Loucy (cell line): Measurements from ENCODE around the gene RANBP3.

Experiments
- H2AFZ ChIP-seq: fragments of 200-600 bp; sonication (generic); 2 replicates; pipeline ENCODE4 v1.6.0; 2016; ENCODE audit warnings: antibody characterized with exemption, mild to moderate bottlenecking, low read length, moderate library complexity
- H3F3A ChIP-seq: fragments of 200-600 bp; 2 replicates; pipeline ENCODE4 v1.6.0; 2016; ENCODE audit warnings: antibody characterized with exemption, low read depth, mild to moderate bottlenecking
- H3K27me3 ChIP-seq: fragments of 200-600 bp; sonication (generic); 2 replicates; pipeline ENCODE4 v1.6.1; 2014; ENCODE audit warnings: low read length, mild to moderate bottlenecking; ENCODE audit not compliant: insufficient read depth, poor library complexity, severe bottlenecking
- H3K36me3 ChIP-seq: fragments of 200-600 bp; sonication (generic); 2 replicates; pipeline ENCODE4 v1.6.1; 2016; ENCODE audit warnings: low read length; ENCODE audit not compliant: insufficient read depth
- H3K4me1 ChIP-seq: fragments of 200-600 bp; sonication (generic); 2 replicates; pipeline ENCODE4 v1.5.1; 2014; ENCODE audit warnings: low read length, mild to moderate bottlenecking; ENCODE audit not compliant: insufficient read depth, poor library complexity, severe bottlenecking
- H3K4me2 ChIP-seq: fragments of 200-600 bp; sonication (generic); 2 replicates; pipeline ENCODE4 v1.6.0; 2014; ENCODE audit warnings: antibody characterized with exemption, low read length, low read depth, mild to moderate bottlenecking; ENCODE audit not compliant: poor library complexity, severe bottlenecking
- H3K4me3 ChIP-seq: fragments of 200-600 bp; sonication (generic); 2 replicates; pipeline ENCODE4 v1.5.1; 2014; ENCODE audit warnings: low read length, mild to moderate bottlenecking, mixed read lengths; ENCODE audit not compliant: poor library complexity, severe bottlenecking
- H3K79me2 ChIP-seq: fragments of 200-600 bp; sonication (generic); 2 replicates; pipeline ENCODE4 v1.6.1; 2014; ENCODE audit warnings: low read length; ENCODE audit not compliant: insufficient read depth
- H3K9ac ChIP-seq: fragments of 200-600 bp; sonication (generic); 2 replicates; pipeline ENCODE4 v1.6.0; 2014; ENCODE audit warnings: mild to moderate bottlenecking, low read depth, low read length, moderate library complexity; ENCODE audit not compliant: poor library complexity, severe bottlenecking
- H3K9me2 ChIP-seq: fragments of 200-600 bp; sonication (generic); replicated peaks from 2 replicates; pipeline ENCODE4 v1.6.1; 2016; ENCODE audit warnings: low read depth, low read length, mixed read lengths
- H3K9me3 ChIP-seq: fragments of 200-600 bp; sonication (generic); 2 replicates; pipeline ENCODE4 v1.6.1; 2014; ENCODE audit warnings: mild to moderate bottlenecking, antibody characterized with exemption, low read length, low read depth; ENCODE audit not compliant: insufficient read depth
- H4K20me1 ChIP-seq: fragments of 200-600 bp; sonication (generic); 2 replicates; pipeline ENCODE4 v1.6.0; 2014; ENCODE audit warnings: antibody characterized with exemption, low read length, mild to moderate bottlenecking; ENCODE audit not compliant: insufficient read depth, poor library complexity, severe bottlenecking
- CTCF ChIP-seq: fragments of 200-600 bp; sonication (generic); conservative IDR thresholded peaks from 2 replicates; pipeline ENCODE4 v1.5.1; 2014; ENCODE audit warnings: mild to moderate bottlenecking, antibody characterized with exemption, low read length
- EZH2phosphoT487 ChIP-seq: fragments of 200-600 bp; IDR thresholded peaks from 2 replicates; pipeline ENCODE4 v1.6.1; 2018; ENCODE audit warnings: antibody characterized with exemption, mild to moderate bottlenecking, moderate library complexity, borderline replicate concordance

RANBP3 gene

GRCh38 chr19:6011206-6011605 lies 33.3 kb upstream of the RANBP3 start:
- no peaks in the 10 kb centered on the region for H3K4me1 ChIP-seq
- no peaks in the 10 kb centered on the region for H3K79me2 ChIP-seq
- no peak overlapping the region for H3K9ac ChIP-seq
- H3K9me2 ChIP-seq = no peaks in the 10 kb centered on the region
- H3K27me3 ChIP-seq = no peaks in the 10 kb centered on the region
- H3F3A ChIP-seq = no peaks in the 10 kb centered on the region
- H4K20me1 ChIP-seq = no peaks in the 10 kb centered on the region
- no peak overlapping the region for H3K4me3 ChIP-seq
- no peak overlapping the region for H2AFZ ChIP-seq
- H3K9me3 ChIP-seq = no peaks in the 10 kb centered on the region
- H3K4me2 ChIP-seq = no peak overlapping the region
- TF ChIP-seq EZH2phosphoT487 = no peak
- no peak for TF ChIP-seq CTCF
- no peaks in the 10 kb centered on the region for H3K36me3 ChIP-seq

- H3K4me3 ChIP-seq = no peak overlapping the region
- no peaks in the 10 kb centered on the region for H3K9me3 ChIP-seq
- no peaks in the 10 kb centered on the region for H3K79me2 ChIP-seq
- no peaks in the 10 kb centered on the region for H4K20me1 ChIP-seq
- H3K9ac ChIP-seq = no peak overlapping the region
- TF ChIP-seq EZH2phosphoT487 = no peak
- TF ChIP-seq CTCF = no peak
- no peaks in the 10 kb centered on the region for H3K27me3 ChIP-seq
- H3K36me3 ChIP-seq = no peaks in the 10 kb centered on the region
- H2AFZ ChIP-seq = no peak overlapping the region
- H3K9me2 ChIP-seq = no peaks in the 10 kb centered on the region
- H3K4me1 ChIP-seq = no peaks in the 10 kb centered on the region
- no peaks in the 10 kb centered on the region for H3F3A ChIP-seq
- H3K4me2 ChIP-seq = no peak overlapping the region
Measured at GRCh38 chr19:6010107-6010506, 32.2 kb upstream of the RANBP3 start.

GRCh38 chr19:6007866-6008265 lies 29.9 kb upstream of the RANBP3 start:
- H3K27me3 ChIP-seq = no peaks in the 10 kb centered on the region
- H3K4me2 ChIP-seq = no peak overlapping the region
- no peak overlapping the region for H3K4me3 ChIP-seq
- H2AFZ ChIP-seq = no peak overlapping the region
- no peaks in the 10 kb centered on the region for H3K9me3 ChIP-seq
- no peak overlapping the region for H3K9ac ChIP-seq
- H3K79me2 ChIP-seq = no peaks in the 10 kb centered on the region
- H3K4me1 ChIP-seq = no peaks in the 10 kb centered on the region
- no peak for TF ChIP-seq EZH2phosphoT487
- no peak for TF ChIP-seq CTCF
- H3K36me3 ChIP-seq = no peaks in the 10 kb centered on the region
- no peaks in the 10 kb centered on the region for H3F3A ChIP-seq
- no peaks in the 10 kb centered on the region for H4K20me1 ChIP-seq
- no peaks in the 10 kb centered on the region for H3K9me2 ChIP-seq
